Stimulated activated CD8-positive, alpha-beta memory T cell treated with anti-CD3 and anti-CD28 coated beads, Interleukin-7, amount 100 ng/mL, for 48 hours (primary cell): ENCODE results near the gene ZMIZ1.

Experiments used
- DNase-seq, 2 donors: peaks; one replicate each; pipeline ENCODE4 v3.0.0-alpha.2; 2020; ENCODE audit warnings: low read depth in 1 of 2; ENCODE audit errors: extremely low read depth in 1 of 2

ZMIZ1 gene

DNA sequence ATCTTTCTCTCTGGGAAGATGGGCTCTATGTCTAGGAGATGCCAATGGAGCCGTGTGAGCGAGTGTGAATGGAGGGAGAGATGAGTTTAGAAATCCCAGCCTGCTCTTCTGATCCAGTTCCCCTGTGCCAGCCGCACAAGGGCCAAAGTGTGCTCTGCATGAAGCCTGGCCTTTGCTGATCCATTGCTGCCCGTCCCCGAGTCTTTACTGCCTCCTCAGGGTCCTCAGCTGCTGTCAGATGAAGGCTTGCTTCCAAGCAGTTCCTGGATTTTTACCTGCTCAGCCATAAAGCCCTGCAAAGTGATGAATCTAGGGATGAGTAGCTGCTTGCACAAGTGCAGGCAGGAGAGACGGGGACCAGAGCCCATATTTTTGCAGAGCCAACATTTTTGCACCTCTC, 115.9 kb downstream of the ZMIZ1 start:
- no peak for DNase-seq

DNA sequence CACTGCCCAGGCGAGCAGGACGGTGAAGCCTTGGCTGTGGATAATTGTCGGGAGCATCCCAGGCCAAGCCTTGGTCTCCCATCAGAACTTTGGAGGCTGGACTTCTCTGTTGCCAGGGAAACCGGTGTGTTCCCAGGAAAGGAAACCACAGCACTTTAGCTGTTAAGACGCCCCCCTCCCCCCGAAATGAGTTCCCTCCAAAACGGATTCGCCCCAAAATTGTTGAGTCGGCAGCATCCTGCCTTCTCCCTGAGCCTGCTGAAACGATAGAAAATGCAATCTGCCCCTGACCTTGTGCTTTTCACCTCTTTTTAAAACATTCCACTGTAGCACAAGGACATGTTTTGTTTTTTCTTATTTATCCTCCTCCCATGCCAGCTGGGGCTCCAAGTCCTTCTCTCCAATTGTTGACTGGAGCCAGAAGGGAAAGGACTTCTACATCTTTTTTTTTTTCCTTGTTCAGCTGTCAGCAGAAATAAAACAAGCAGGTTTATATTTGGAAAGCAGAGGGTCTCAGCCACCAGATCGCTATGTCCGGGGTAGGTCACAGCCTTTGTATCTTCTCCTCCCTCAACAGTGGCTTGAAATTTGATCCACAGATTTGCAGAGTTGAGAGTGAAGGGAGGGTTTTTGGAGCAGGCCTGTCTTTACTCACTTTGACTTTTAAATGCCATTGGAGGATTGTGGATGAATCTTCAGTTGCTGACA, 116.5 kb downstream of the ZMIZ1 start:
- no peak for DNase-seq

DNA sequence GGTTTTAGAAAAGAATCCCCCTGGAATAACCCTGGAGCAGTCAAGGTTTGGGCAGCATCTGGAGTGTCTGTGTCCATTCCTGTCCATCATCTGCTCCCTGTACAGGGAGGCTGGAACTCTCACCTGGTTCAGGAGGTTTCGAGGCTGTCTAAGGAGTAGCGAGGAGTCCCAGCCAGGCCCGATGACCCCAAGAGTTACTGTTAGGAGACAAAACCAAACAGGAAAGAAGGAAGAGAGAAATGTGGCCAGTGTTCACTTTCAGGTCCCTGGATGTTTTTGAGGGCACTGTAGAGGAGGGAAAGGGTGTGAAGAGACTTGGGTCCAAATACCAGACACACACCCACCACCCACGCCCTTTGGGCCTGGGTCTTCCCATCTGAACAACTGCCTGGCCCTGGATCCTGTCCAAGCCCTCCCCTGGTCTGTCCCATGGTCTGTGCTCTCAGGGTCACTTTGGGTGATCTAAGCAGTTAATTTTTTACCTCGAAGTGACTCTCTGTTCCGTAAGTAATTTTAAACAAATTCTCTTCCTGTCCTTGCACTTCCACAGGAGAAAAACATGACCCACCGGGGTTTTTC, 117.1 kb downstream of the ZMIZ1 start:
- no peak for DNase-seq

DNA sequence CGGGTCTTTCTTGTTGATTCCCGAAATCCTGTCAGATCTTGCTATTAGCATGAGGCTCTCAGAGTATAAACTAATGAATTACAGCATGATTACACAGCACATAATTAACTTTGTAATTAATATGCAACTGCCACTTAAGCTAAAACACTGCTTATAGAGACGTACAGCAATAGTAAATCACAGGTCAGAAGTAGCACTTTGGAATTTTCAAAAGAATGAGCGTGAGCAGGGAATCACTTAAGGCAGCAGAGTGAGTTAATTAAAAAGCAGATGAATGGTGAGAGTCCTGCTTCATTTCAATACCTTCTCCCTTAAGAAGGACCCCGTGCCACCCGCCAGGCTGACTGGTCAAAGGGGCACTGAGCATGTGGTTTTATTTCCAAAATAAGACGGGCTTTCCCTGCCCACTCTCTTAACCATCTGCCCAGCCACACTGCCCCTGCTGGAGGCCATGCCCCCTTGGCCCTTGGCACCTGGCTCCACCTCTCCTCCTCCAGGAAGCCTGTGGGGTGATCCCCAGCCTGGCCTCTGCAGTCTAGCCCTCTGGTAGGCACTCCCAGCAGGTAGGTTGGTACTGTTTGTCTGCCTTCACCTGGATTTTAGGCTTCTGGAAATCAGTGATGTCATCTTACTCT, 117.8 kb downstream of the ZMIZ1 start:
- no peak for DNase-seq

DNA sequence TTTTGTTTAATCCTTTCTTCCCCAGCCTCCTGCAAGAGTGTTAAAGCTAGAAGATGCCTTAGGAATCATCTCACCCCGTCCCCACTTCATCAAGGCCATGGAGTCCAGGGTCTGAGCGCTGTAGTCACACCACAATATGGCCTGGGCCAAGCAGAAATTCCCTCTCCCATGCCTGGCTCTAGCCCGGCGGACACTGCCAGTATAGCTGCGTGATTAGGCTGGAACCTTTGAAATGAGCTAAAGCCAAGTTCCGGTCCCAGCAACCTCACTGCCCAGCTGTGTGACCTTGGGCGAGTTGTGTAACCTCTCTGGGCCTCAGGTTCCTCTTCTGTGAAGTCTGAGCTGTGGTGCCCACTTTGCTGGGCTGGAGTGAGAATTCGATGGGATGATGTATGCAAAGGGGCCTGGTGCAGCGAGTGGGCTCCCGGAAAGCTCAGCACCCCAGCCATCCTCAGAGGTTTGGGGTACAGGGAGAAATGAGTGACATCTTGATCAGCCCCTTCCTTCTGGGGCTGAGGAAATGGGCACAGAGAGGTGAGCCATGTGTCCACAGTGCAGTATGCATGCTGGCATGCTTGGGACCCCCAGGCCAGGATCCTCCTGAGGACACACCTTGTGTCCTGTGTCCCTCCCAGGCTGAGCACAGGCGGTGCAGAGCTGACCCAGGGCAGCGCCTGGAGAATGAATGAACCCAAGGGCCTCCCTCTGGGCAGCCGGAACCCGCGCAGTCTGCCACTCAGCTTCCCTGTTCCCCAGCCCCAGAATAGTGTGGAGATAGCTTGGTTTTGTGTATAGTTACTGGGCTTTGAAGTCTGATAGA, 118.6 kb downstream of the ZMIZ1 start:
- no peak for DNase-seq

DNA sequence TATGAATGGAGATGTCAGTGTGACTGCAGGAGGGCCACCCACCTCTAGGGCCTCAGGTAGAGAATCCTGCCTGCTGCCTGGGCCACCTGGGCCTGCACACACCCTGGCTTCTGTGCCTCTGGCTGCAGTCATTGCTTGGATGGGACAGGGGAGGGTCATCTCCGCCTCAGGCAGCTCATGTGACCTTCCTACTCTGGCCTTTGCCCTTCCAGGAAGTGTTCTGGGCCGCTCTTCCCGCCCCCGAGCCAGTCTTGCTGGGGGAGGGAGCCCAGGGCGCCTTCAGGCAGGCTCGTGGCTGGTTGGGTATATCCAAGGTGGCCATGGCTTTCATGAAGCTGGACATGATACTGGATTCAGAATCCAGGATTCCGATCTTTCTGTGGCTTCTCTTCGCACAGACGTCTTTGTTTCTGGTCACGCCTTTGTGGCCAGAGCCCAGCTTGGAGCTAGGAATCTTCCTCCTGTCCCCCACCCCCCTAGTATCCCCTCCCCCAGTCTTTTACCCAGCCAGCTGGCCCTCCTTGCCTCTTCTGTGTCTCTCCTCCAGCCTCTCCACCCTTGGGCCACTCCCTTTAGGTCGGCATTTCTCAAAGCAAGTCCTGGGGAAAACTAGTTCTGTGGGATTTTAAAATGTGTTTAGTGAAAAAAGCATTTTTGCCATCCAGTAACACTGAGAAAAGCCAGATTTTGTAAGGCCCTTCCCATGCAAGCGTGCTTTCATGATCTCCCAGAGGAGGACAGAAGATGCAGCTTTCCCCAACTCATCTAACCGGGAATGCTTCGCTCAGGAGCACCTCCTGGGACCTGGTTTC, 119.6 kb downstream of the ZMIZ1 start:
- DNase-seq = no peak

DNA sequence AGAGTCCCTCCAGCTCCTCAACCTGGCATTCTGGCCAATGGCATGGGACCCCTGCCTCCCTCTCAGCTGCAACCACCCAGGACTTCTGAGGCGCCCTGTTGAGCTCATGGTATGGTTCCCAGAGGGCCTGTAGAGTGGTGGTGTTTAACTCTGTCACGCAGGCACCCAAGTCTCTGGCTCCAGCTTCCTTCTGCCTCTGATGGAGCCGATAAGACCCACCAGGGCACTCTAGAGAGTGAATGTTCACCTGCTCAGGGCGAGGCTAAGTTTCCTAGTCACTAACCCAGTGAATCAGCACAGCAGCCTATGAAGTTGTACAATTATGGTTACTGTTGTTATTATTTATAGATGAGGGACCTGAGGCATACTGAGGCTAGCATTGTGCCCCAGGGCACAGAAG, 120.4 kb downstream of the ZMIZ1 start:
- DNase-seq = no peak

DNA sequence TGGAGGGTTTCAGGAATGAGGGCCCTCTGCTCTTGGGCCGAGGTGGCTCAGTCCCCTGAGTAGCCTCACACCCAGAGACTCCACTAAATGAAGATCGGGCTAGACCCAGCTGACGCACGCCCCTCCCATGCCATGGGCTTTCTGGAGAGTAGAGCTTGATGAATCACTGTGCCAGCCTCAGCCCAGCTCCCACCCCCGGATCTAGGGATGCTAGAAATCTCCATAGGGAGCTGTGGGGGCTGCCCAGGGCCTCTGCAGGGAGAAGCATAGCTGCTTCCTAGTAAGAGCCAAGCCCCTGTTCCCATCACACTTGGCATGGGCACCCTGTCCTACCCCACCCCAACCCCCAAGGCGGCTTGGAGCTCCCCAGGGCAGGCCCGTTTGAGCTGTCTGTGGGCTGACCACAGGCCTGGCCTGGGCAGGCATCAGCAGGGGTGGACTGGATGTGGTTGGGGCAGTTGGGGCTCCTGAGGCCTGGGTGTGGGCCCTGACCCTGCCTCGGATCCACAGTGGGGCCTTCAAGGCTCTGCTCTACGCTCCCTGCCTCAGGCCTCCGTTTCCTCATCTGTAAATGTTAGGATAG, 121.2 kb downstream of the ZMIZ1 start:
- DNase-seq = no peak

DNA sequence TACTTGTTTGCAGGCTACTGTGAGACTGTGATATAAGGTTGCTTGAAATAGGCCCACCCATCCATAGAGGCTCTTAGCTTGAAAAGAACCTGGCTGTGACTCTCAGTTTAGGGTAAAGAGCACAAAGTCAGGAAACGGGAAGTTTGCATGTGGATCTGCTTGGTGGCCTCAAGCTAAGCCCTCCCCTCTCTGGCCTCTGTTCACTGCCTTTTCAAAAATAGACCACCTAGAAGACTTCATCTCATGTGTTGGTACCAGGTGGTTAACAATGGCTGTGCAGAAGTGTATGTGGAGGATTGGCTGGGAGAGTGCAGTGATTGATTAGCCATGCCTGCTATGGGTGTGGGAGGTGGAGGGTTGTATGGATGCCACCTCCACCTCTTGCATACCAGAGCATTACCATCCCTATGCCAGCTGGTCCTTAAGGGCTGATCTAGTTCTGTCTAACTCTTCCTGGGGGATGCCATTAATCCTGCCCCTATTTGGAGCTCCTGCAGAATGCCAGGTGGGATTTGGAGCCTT, 122.0 kb downstream of the ZMIZ1 start:
- DNase-seq = no peak

DNA sequence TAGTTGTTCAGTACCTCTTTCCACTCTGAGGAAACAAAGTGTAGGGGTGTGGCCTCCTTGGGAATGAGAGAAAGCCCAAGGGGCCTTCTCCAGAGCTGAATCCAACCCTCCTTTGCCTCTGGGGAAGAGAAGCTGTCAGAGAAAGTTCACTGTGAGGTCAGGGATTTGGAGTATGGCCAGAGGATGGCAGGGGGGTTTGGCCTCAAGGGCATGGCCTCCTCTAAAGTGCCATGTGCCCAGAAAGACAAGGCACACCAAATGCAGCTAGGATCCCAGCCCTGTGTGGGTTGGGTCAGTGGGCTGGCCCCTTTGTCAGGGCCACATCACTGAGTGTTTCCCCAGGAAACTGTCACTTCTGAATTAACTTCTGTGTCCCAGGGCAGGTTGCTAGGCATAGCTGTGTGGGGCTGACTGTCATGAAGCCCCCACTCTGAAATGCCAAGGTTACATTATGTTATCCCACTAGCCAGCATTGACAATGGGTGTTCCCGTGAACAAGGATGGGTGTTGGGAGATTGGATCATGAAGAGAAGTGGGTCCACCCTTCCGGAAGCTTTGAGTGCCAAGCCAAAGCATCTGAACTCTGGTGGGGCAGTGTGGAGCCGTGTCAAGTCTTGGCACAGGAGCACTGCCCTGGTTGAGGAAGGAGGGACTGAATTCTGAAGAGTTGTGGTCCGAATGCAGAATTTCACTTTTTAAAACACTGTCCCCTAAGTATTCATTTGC, 123.3 kb downstream of the ZMIZ1 start:
- DNase-seq = no peak

DNA sequence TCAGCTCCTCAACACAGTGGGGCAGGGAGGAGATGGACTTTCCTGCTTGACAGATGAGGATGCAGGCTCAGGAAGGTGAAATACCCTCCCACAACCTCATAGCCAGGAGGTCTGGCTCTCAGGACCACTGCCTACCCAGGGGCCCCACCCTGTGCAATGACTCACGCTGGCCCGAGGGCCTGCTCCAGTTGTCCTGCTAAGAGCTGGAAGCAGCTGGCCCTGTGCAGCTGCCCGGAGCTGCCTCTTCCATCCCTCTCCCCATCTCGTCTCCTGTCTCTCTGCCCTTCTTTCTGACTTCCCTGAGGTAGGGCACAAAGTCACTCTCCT, 123.9 kb downstream of the ZMIZ1 start:
- DNase-seq = no peak

DNA sequence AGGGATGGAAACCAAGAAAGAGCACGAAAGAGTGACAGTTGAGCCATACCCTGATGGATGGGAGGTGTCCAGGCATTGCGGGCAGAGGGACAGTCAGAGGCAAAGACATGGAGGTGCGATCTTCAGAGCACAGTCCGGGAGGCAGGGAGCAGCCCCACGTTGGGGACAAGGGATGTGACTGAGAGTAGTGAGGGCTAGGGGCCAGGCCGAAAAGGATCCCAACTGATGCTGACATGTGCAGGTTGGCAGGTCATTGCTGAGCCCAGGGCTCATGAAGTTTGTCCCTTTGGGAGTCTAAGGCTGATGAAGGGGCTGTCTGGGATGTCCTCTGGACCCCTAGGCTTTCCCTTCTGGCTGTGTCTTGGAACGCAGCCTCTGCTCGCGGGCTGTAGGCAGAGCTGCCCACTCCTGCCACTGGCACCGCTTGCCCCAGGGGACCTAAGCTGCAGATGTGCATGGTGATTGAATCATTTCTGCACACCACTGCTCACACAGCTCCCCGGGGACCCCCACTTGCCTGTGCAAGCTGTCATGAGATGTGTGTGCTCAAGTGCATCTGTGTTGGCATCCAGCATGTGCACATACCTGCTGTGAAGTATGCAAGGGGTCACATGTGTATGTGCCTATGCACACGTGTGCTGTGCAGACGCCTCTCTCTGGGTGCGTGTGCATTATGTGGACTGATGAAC, 125.1 kb downstream of the ZMIZ1 start:
- DNase-seq = no peak

DNA sequence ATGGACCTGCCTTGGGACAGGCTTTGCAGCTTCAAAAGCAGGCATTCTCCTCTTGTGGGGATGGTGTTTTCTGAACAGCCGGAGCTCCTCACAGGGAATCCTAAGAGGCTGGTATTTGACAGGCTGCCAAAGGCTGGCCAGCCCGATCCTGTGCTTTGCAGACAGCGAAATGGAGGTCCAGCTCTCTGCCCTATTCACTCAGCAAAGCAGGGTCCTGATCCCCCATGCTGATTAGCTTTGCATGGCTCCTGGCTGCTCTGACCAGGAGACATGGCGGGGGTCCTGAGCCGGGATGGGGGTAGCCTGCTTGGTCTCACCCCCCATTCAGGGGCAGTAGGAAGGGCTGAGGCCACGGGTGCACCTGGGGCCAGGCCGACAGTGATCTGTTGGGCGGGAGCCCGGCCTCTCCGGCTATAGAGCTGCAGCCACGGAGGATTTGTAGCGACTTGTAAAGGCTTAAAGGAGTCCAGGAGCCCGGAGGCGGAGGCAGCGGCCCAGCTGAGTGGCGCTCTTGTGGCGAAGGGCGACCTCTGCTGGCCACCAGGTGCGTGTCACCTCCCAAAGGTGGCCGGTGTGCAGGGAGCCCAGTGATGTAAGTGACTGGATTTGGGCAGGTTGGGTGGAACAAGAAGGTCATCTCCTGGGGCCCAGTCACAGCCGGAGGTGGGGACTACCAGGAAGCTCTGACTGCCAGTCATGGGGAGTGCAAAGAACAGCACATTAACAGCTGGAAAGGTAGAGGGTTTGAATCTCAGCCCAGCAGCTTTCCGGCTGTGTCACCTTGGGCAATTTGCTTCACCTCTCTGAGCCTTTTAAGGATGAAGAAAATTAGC, 126.5 kb downstream of the ZMIZ1 start:
- peak; percentile 45 to 63 for DNase-seq

DNA sequence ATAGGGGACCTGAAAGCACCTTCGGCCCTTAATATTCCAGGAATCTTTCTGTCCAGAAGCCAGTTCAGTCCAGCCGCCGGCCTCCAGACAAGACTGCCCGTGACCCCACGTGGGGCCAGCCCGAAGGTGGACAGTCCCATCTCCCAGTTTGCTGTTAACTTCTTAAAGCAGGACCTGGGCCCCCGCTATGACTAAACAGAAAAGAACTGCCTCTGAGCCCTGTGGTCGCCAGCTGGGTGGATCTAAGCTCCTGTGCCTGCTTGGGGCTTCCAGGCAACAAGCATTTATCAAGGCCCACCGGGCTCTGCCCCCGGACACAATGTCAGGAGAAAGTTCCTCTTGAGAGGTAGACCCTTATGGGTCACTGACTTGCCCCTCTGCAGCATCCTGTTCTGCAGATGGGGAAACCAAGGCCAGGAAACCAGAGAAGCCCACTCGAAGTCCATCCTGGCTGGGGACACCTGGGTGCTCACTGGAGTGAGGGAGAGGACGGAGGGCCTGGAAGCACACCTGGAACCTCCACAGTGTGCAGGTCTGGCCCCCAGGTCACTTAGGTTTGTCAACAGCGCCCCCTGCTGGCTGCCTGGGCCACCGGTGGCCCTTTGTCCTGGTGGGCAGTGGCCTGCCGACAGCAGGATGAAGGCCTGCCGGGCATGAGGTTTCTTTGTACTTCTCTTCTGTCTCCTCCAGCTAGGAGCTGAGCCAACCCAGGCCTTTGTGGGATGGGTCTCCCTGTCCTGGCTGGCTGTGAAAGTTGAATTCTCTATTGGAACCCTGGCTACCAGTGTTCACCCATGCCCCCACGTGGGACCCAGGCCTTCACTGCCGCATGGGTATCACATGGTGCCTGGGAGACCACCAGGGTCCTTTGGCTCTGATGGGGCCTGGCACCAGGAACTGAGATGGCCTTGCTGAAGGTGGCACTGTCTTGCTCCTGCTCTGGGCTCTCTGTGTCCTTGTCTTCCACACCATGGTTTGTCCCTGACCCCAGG, 128.0 kb downstream of the ZMIZ1 start:
- peak; percentile 45 to 47 for DNase-seq

DNA sequence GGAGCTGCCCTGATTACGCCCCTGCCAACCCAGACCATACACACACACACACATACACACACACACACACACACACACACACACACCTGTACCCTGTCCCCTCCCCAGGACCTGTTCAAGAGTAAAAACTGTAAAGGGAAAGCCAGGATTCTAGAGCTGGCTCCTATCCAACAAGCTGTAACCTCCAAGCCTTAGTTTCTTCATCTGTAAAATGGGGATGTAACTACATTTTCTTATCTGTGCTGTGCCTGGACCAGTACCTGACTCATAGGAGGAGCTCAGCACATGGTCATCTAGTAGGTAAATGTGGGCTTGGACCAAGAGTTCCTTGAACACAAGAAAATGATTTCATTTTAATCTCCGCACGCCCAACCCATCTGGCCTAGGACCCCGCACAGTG, 128.8 kb downstream of the ZMIZ1 start:
- no peak for DNase-seq

DNA sequence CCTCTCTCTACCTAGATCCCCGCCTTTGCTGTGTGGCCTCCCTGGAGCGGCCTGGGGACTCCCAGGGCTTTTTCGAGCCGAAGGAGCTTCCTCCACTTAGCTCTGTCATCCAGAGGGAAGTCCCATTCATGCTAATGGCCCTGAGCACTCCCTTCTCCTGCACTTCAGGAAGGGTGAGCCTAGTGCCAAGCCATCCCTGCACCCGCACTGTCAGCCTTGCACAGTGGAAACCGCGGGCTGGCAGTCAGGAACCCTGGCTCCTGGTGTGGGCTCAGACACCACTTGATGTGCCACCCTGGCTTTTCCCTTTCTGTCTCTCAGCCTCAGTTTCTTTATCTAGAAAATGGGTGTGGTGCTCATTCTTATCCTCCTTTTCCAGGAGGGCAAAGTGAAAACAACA, 131.6 kb downstream of the ZMIZ1 start:
- DNase-seq = no peak

DNA sequence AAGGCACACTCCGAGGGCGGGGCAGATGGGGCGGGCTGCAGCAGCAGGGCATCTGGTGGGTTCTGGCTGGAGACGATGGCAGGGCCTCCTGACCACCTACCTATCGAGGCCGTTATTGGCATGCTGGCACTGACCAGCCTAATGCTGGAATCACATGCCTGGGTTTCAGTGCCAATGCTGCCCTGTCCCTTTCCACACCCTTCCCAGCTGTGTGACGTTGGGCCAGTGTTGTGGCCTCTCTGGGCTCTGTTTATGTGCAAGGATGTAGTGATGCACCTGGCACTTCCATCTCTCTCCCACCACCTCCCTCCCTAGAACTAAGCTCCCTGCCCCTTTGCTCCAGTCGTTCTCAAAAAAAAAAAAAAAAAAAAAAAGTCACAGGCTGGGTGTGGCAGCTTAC, 132.9 kb downstream of the ZMIZ1 start:
- DNase-seq = no peak
